ENCODE measurements around the gene PHACTR1. TPM values are rescaled to one million over a fixed set of nuclear protein-coding genes. Genes with fewer than 3 reads are reported as not detected.

Gene PHACTR1
- total RNA-seq, 2 experiments from 2014 or later, result 0.58 to 0.72 TPM

- Mint-ChIP-seq H3K27ac (no peak overlapping the region), H3K4me1 (no peaks in the 10 kb centered on the region), H3K36me3 (no peaks in the 10 kb centered on the region)
Observed at GRCh38 chr6:13059026-13059425, 342.5 kb downstream of the PHACTR1 start.

GRCh38 chr6:13063300-13063918 lies 346.8 kb downstream of the PHACTR1 start:
- Mint-ChIP-seq H3K4me3 (no peak overlapping the region), H3K36me3 (no peaks in the 10 kb centered on the region), H3K27ac (no peak overlapping the region), H3K27me3 (no peaks in the 10 kb centered on the region), H3K4me1 (no peaks in the 10 kb centered on the region), H3K9me3 (no peaks in the 10 kb centered on the region)
- DNase-seq, result no peak

More at GRCh38 chr6:13059026-13059425, 342.5 kb downstream of the PHACTR1 start:
- H3K9me3 Mint-ChIP-seq, result no peaks in the 10 kb centered on the region
- no peak for DNase-seq
- H3K27me3 Mint-ChIP-seq, result no peaks in the 10 kb centered on the region
- no peak overlapping the region for H3K4me3 Mint-ChIP-seq

DNA sequence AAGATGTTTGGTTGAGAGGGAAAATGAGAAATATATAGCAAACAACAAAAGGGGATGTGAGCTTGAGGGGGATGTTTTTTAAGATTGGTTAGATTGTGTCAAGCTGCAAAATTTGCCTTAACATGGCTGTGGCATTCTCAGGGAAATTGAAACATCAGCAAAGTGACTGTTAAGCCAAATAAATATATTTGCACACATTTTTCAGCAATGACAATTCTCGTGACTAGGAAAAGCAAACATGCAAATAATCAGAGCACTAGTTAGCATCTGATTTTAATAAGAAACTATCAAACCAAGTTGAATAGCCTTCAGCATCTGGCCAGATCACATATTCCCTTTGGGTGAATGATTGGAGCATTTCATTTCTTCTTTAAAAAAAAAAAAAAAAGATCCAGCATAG lies 349.0 kb downstream of the PHACTR1 start:
- no peak for DNase-seq
- Mint-ChIP-seq H3K36me3 (no peaks in the 10 kb centered on the region), H3K4me1 (no peaks in the 10 kb centered on the region), H3K27ac (no peak overlapping the region), H3K4me3 (no peak overlapping the region), H3K27me3 (no peaks in the 10 kb centered on the region), H3K9me3 (no peaks in the 10 kb centered on the region)

DNA sequence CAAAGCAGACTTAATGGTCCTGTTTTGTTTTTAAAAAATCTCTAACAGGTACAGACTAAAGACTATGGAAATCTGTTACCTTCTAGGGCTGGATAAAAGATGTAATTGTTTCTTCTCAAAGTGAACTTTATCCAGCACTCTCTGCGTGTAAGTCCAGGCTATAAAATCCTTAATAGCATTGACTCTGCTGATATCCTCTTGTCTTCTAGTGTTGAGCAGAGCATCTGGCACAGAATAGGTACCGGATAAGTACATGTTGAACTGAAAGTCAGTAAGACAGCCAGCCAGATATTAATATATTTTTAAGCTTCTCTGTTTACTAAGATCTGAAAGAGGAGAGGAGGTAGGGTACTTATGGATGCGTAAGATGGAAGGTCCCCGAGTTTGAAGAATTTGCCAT lies 349.5 kb downstream of the PHACTR1 start:
- H3K27me3 Mint-ChIP-seq, result no peaks in the 10 kb centered on the region
- no peaks in the 10 kb centered on the region for H3K36me3 Mint-ChIP-seq
- H3K9me3 Mint-ChIP-seq, result no peaks in the 10 kb centered on the region
- DNase-seq, result no peak
- H3K4me3 Mint-ChIP-seq, result no peak overlapping the region
- no peak overlapping the region for H3K27ac Mint-ChIP-seq
- H3K4me1 Mint-ChIP-seq, result no peaks in the 10 kb centered on the region

GRCh38 chr6:13066820-13067219 lies 350.3 kb downstream of the PHACTR1 start:
- no peaks in the 10 kb centered on the region for H3K4me1 Mint-ChIP-seq
- H3K9me3 Mint-ChIP-seq, result no peaks in the 10 kb centered on the region

GRCh38 chr6:13068586-13069210 lies 352.1 kb downstream of the PHACTR1 start:
- Mint-ChIP-seq H3K36me3 (no peaks in the 10 kb centered on the region), H3K4me3 (no peak overlapping the region), H3K27me3 (no peaks in the 10 kb centered on the region), H3K27ac (no peak overlapping the region), H3K4me1 (no peaks in the 10 kb centered on the region), H3K9me3 (no peaks in the 10 kb centered on the region)
- DNase-seq, result no peak

More at GRCh38 chr6:13066820-13067219, 350.3 kb downstream of the PHACTR1 start:
- Mint-ChIP-seq H3K27ac (no peak overlapping the region), H3K4me3 (no peak overlapping the region), H3K36me3 (no peaks in the 10 kb centered on the region), H3K27me3 (no peaks in the 10 kb centered on the region)
- DNase-seq, result no peak

DNA sequence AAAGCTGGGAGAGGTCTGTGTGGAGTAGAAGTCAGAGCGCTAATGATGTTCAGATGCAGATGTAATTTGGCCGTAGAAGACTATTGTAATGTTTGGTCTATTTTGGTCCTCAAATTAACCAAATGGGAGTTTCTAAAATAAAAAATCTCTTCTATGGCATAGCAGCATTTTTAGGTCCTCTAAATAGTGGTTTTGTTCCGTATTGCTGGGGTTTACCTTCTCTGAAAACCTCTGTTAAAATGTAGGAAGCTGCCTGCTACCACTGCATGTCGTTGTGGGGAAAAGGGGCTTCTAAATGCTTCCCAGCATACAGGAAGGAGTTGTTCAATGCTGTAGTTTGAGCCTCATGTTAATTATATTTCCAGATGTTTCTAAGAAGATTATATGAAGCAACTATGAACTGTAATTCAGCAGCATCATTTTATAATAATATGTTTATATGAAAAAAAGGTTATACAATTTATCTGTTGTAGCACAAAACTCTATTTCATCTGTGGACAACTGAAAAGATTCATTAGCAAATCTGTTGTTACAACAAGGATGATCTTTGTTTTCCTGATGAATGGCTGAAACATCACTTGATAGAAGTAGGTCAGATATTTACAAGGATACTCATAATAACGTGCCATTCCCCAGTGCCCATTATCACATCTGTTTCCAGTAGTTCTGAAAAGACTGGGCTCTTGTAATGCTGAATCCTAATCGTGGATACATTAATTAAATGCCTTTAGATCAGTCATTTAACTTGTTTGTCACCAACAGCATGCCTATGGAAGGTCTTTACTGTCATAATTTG lies 355.2 kb downstream of the PHACTR1 start:
- Mint-ChIP-seq H3K4me1 (no peaks in the 10 kb centered on the region), H3K9me3 (no peaks in the 10 kb centered on the region), H3K27ac (no peak overlapping the region), H3K36me3 (no peaks in the 10 kb centered on the region), H3K4me3 (no peak overlapping the region), H3K27me3 (peaks cover 3% of the 10 kb centered on the region)
- no peak for DNase-seq

DNA sequence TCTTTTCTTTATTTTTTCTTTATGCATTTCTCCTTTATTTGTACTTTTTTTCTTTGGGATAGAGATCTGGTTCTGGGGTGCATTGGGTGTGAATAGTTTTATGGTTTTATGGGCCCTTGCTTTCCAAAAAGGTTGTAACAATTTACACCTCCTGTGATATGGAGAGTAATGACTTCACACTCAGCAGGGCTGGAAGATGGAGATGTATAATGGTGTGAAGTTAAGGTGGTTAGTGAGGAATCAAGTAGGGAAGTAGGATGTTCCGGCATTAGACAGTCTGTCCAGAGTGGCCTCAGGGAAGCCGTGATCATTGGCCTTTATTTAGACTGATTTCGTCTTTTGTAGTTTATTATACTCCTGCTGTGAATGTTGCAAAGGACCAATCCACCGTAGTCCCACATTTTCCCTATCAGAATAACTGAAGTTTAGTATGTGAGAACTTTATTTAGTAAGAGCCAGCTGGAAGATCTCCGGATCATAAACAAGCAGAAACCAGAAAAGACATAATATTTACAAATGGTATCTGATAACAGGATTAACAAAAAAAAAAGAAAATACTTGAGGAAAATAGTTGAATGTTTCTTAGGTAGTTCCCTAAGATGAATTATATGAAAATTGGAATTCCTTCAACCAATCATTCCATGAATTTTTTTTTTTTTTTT lies 356.2 kb downstream of the PHACTR1 start:
- no peaks in the 10 kb centered on the region for H3K9me3 Mint-ChIP-seq

GRCh38 chr6:13074415-13075140 lies 358.0 kb downstream of the PHACTR1 start:
- no peak for DNase-seq
- no peaks in the 10 kb centered on the region for H3K9me3 Mint-ChIP-seq
- H3K27me3 Mint-ChIP-seq, result peaks cover 7% of the 10 kb centered on the region
- no peak overlapping the region for H3K27ac Mint-ChIP-seq
- H3K4me1 Mint-ChIP-seq, result no peaks in the 10 kb centered on the region
- H3K36me3 Mint-ChIP-seq, result no peaks in the 10 kb centered on the region
- H3K4me3 Mint-ChIP-seq, result no peak overlapping the region

More for the DNA sequence above, 356.2 kb downstream of the PHACTR1 start:
- no peak overlapping the region for H3K27ac Mint-ChIP-seq
- H3K4me1 Mint-ChIP-seq, result no peaks in the 10 kb centered on the region
- peaks cover 3% of the 10 kb centered on the region for H3K27me3 Mint-ChIP-seq
- H3K4me3 Mint-ChIP-seq, result no peak overlapping the region
- DNase-seq, result no peak
- no peaks in the 10 kb centered on the region for H3K36me3 Mint-ChIP-seq

- H3K36me3 Mint-ChIP-seq, result no peaks in the 10 kb centered on the region
- H3K4me3 Mint-ChIP-seq, result no peak overlapping the region
- H3K9me3 Mint-ChIP-seq, result no peaks in the 10 kb centered on the region
- H3K27me3 Mint-ChIP-seq, result peaks cover 7% of the 10 kb centered on the region
- no peak overlapping the region for H3K27ac Mint-ChIP-seq
- DNase-seq, result no peak
- no peaks in the 10 kb centered on the region for H3K4me1 Mint-ChIP-seq
Observed at GRCh38 chr6:13075141-13075845, 358.7 kb downstream of the PHACTR1 start.

GRCh38 chr6:13076575-13076974 lies 360.0 kb downstream of the PHACTR1 start:
- Mint-ChIP-seq H3K27me3 (peaks cover 12% of the 10 kb centered on the region), H3K9me3 (no peaks in the 10 kb centered on the region), H3K4me1 (no peaks in the 10 kb centered on the region), H3K4me3 (no peak overlapping the region), H3K36me3 (no peaks in the 10 kb centered on the region), H3K27ac (no peak overlapping the region)
- DNase-seq, result no peak

- Mint-ChIP-seq H3K4me3 (no peak overlapping the region), H3K4me1 (no peaks in the 10 kb centered on the region), H3K36me3 (no peaks in the 10 kb centered on the region), H3K27me3 (peaks cover 15% of the 10 kb centered on the region), H3K9me3 (no peaks in the 10 kb centered on the region), H3K27ac (no peak overlapping the region)
- DNase-seq, result no peak
Observed at GRCh38 chr6:13077117-13077516, 360.6 kb downstream of the PHACTR1 start.

DNA sequence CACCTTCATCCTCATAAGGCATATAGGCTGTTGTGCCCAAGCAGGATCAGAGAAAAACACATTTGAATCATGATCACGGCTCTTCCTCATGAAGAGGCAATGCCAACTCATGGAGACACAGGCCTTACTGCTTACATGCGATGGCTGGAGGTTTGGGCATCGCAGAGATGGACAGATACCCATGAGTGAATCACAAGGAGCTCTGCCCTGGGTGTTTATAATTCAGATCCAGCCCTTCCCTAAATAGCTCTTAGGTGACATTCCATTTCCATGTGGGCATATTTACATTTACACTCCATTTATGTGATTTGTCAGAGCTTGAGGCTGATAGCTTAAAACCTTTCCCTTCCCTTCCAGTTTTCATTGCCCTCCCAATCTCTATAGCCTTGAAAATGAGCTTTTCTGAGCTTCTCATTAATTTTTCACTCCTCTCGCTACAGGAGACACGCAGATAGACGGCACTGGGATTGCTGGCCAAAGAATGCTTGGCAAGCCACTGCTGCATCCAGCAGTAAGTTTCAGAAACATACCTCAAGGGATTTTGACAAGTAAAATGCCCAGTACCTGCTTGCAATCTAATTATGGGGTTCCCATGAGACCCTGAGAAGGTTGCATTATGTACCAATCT lies 362.6 kb downstream of the PHACTR1 start:
- Mint-ChIP-seq H3K4me1 (no peaks in the 10 kb centered on the region), H3K4me3 (no peak overlapping the region), H3K36me3 (no peaks in the 10 kb centered on the region), H3K9me3 (no peaks in the 10 kb centered on the region), H3K27me3 (peaks cover 20% of the 10 kb centered on the region), H3K27ac (no peak overlapping the region)
- DNase-seq, result no peak

All from activated naive CD8-positive, alpha-beta T cell treated with anti-CD3 and anti-CD28 coated beads for 36 hours (primary cell).